ENCODE results near the gene MTMR3.

DNA sequence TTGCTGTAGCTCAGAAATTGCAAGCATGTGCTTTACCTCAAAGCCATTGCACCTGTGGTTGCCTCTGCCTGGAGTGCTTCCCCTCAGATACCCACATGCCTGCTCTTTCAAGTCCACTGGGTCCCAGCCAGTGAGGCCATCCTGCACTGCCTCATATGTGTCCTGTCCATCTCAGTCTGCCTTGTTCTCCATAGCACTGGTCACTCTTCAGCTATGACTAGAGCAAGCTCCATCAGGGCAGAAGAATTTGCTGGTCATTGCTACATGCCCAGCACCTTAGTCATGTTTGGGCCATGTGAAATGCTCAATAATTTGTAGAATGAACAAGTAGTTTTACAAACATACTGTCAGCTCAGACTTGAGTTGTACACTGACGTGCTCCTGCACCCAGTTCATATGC lies 132.9 kb downstream of the MTMR3 start:
- TF ChIP-seq POLR2AphosphoS5 (IDR thresholded peaks at IDR 0.05; ENCODE audit: low read depth, low read length) (no peak), TAF1 (IDR thresholded peaks at IDR 0.05; ENCODE audit: borderline replicate concordance, insufficient read depth, low read length) (no peak), SIN3A (IDR thresholded peaks at IDR 0.05; ENCODE audit: borderline replicate concordance, insufficient read depth, low read length) (no peak)
- TF ChIP-seq, protein P1, sequence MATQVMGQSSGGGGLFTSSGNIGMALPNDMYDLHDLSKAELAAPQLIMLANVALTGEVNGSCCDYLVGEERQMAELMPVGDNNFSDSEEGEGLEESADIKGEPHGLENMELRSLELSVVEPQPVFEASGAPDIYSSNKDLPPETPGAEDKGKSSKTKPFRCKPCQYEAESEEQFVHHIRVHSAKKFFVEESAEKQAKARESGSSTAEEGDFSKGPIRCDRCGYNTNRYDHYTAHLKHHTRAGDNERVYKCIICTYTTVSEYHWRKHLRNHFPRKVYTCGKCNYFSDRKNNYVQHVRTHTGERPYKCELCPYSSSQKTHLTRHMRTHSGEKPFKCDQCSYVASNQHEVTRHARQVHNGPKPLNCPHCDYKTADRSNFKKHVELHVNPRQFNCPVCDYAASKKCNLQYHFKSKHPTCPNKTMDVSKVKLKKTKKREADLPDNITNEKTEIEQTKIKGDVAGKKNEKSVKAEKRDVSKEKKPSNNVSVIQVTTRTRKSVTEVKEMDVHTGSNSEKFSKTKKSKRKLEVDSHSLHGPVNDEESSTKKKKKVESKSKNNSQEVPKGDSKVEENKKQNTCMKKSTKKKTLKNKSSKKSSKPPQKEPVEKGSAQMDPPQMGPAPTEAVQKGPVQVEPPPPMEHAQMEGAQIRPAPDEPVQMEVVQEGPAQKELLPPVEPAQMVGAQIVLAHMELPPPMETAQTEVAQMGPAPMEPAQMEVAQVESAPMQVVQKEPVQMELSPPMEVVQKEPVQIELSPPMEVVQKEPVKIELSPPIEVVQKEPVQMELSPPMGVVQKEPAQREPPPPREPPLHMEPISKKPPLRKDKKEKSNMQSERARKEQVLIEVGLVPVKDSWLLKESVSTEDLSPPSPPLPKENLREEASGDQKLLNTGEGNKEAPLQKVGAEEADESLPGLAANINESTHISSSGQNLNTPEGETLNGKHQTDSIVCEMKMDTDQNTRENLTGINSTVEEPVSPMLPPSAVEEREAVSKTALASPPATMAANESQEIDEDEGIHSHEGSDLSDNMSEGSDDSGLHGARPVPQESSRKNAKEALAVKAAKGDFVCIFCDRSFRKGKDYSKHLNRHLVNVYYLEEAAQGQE (IDR thresholded peaks at IDR 0.05; ENCODE audit: insufficient read depth in 1 of 2, low read depth in 2 of 2, low read length in 2 of 2), result no peak

Data from PFSK-1 (cell line).